CD4-positive, alpha-beta T cell (primary cell): Measurements from ENCODE around the gene C11orf65. TPM values are rescaled to one million over a fixed set of nuclear protein-coding genes. Genes with fewer than 3 reads are reported as not detected.

Source experiments
- ATAC-seq: fragments of 200-7000 bp; cut with Tn5 transposase; one replicate; pipeline ENCODE4 v1.10.0; 2022; ENCODE audit warnings: mild to moderate bottlenecking; ENCODE audit not compliant: poor library complexity
- CTCF ChIA-PET: fragments of 350-600 bp; sonication (Branson Sonifier 250); formaldehyde crosslinking; loops from one replicate; lab custom pipeline; 2021; ENCODE audit warnings: antibody characterized with exemption, inconsistent platforms; lab: Charles Lee
- POLR2A ChIA-PET: fragments of 350-600 bp; sonication (Branson Sonifier 250); formaldehyde crosslinking; loops from one replicate; lab custom pipeline; 2021; ENCODE audit warnings: antibody characterized with exemption, inconsistent platforms; lab: Charles Lee
- DNase-seq, 14 experiments: peaks; one replicate each; pipeline ENCODE4 v3.0.0-alpha.2; 2013 to 2020; ENCODE audit warnings: mixed read lengths in 2 of 14
- H3K27ac ChIP-seq, 2 donors: one replicate each; pipeline versions ENCODE4 v1.5.1 to v1.7.0; 2013; ENCODE audit warnings: low read length in 2 of 2, low read depth in 1 of 2, mild to moderate bottlenecking in 1 of 2
- H3K27me3 ChIP-seq, 2 experiments: 1 replicate in 1 of 2; 2 replicates in 1 of 2; pipeline versions ENCODE4 v1.6.1 to v1.7.0; 2013; ENCODE audit warnings: low read length in 2 of 2, control low read depth in 1 of 2, mild to moderate bottlenecking in 1 of 2, moderate library complexity in 1 of 2; ENCODE audit not compliant: insufficient read depth in 2 of 2, control insufficient read depth in 1 of 2
- H3K36me3 ChIP-seq: one replicate; pipeline ENCODE4 v1.6.1; 2013; ENCODE audit warnings: low read length, control low read depth; ENCODE audit not compliant: insufficient read depth
- H3K4me1 ChIP-seq: one replicate; pipeline ENCODE4 v1.6.1; 2013; ENCODE audit warnings: low read length, control low read depth; ENCODE audit not compliant: insufficient read depth
- H3K4me3 ChIP-seq: one replicate; pipeline ENCODE4 v1.5.1; 2013; ENCODE audit warnings: mild to moderate bottlenecking, low read length, moderate library complexity
- H3K9me3 ChIP-seq, 2 experiments: 1 replicate in 1 of 2; 2 replicates in 1 of 2; pipeline versions ENCODE4 v1.6.1 to v1.7.0; 2013; ENCODE audit warnings: low read length in 2 of 2, mild to moderate bottlenecking in 2 of 2, control low read depth in 1 of 2, moderate library complexity in 1 of 2; ENCODE audit not compliant: control insufficient read depth in 1 of 2, insufficient read depth in 1 of 2
- H3K27ac Mint-ChIP-seq: one replicate; pipeline ENCODE4 v1.8.0; 2020; ENCODE audit warnings: mixed read lengths
- H3K27me3 Mint-ChIP-seq: one replicate; pipeline ENCODE4 v1.8.0; 2021; ENCODE audit warnings: mixed read lengths
- H3K36me3 Mint-ChIP-seq: one replicate; pipeline ENCODE4 v1.8.0; 2021; ENCODE audit warnings: low read depth, mixed read lengths
- H3K4me1 Mint-ChIP-seq: one replicate; pipeline ENCODE4 v1.8.0; 2021; ENCODE audit warnings: low read depth, mixed read lengths
- H3K4me3 Mint-ChIP-seq: one replicate; pipeline ENCODE4 v1.8.0; 2020; ENCODE audit warnings: mild to moderate bottlenecking, mixed read lengths
- H3K9me3 Mint-ChIP-seq: one replicate; pipeline ENCODE4 v1.8.0; 2020; ENCODE audit warnings: mixed read lengths
- intact Hi-C, 2 experiments: fragments of 100-400 bp; cut with DNase I in 1 of 2; cut with micrococcal nuclease in 1 of 2; formaldehyde crosslinking; loops; one replicate each; pipeline versions ENCODE4 v1.15.1 to v1.9.0; 2023 to 2025; cut with DNase I, micrococcal nuclease
- total RNA-seq, 174 experiments: library from RNA in 2 of 174; stranded (reverse) in 2 of 174; gene quantifications; one replicate each; pipeline ENCODE4 v1.2.3 and lab custom pipeline; 2021 to 2026
- TF ChIP-seq, protein P1 (sequence below): fragments of 200-600 bp; IDR thresholded peaks from one replicate; pipeline ENCODE4 v1.8.0; 2022; ENCODE audit warnings: antibody characterized with exemption, mild to moderate bottlenecking

Gene C11orf65
- total RNA-seq, 2 experiments from 2014 or later, result 0.30 to 0.75 TPM

DNA sequence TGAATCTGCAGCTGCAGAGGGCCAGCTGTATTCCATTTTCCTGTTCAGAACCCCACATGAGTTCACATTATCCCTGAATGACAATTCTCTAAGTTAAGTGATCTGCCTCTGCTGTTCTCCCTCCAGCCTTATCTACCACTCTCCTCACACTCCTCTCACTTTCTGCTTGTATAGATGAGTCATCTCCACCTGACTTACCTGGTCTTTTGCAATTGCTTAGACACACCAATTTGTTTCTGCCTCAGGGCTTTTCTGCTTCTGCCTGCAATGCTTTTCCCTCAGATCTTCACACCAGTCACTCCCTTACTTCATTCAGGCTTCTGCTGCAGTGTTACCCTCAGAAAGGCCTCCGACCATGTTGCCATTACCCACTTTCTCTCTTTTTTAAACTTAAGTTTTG, 126.4 kb downstream of the C11orf65 start:
- no peaks in the 10 kb centered on the region for H3K4me1 ChIP-seq
- DNase-seq, result no peak
- Mint-ChIP-seq H3K9me3 (no peaks in the 10 kb centered on the region), H3K4me3 (no peak overlapping the region), H3K27me3 (no peaks in the 10 kb centered on the region), H3K4me1 (peaks cover 47% of the 10 kb centered on the region), H3K36me3 (peaks cover 81% of the 10 kb centered on the region), H3K27ac (peak overlapping the region; percentile 74)
- POLR2A ChIA-PET, result interaction anchor here (1.5 kb wide), 1 partner anchor 119 kb away, joined by 4 read pairs; the partner anchor contains the start of gene NPAT
- no peak for ATAC-seq
- TF ChIP-seq, protein P1, sequence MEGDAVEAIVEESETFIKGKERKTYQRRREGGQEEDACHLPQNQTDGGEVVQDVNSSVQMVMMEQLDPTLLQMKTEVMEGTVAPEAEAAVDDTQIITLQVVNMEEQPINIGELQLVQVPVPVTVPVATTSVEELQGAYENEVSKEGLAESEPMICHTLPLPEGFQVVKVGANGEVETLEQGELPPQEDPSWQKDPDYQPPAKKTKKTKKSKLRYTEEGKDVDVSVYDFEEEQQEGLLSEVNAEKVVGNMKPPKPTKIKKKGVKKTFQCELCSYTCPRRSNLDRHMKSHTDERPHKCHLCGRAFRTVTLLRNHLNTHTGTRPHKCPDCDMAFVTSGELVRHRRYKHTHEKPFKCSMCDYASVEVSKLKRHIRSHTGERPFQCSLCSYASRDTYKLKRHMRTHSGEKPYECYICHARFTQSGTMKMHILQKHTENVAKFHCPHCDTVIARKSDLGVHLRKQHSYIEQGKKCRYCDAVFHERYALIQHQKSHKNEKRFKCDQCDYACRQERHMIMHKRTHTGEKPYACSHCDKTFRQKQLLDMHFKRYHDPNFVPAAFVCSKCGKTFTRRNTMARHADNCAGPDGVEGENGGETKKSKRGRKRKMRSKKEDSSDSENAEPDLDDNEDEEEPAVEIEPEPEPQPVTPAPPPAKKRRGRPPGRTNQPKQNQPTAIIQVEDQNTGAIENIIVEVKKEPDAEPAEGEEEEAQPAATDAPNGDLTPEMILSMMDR, result no peak
- intact Hi-C loops, result loop anchor here in 1 of 2 experiments (10.0 kb wide), 1 partner anchor 304 kb away; no protein-coding TSS in a partner anchor
- H3K36me3 ChIP-seq, result peaks cover 64% of the 10 kb centered on the region
- H3K9me3 ChIP-seq, result no peaks in the 10 kb centered on the region
- H3K4me3 ChIP-seq, result no peak overlapping the region
- CTCF ChIA-PET, result interaction anchor here (1.5 kb wide), 1 partner anchor 10 kb away, joined by 6 read pairs; no protein-coding TSS in a partner anchor
- H3K27ac ChIP-seq, result no peak overlapping the region
- H3K27me3 ChIP-seq, result no peaks in the 10 kb centered on the region

DNA sequence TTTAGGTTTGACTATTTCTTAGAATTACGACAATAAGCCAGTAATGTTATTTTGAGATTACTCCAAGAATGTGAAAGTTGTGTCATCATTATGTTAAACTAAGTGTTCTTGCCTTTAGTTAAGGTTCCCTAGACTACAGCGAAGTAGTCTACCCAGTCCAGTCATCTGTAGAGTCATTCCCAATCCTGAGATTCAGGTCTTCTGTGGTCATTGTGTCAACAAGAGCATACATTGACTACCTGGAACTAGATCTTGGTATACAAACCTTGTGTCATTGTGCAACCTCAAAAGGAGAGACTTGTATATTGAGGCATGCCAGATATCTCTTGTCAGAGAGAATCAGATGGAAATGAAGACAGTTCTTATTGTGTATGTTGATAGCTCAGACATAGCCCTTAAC, 128.6 kb downstream of the C11orf65 start:
- peaks cover 64% of the 10 kb centered on the region for H3K36me3 ChIP-seq
- peak overlapping the region in 1 of 2 donors; percentile 7 for H3K27ac ChIP-seq
- intact Hi-C loops, result no loop called here
- H3K27ac Mint-ChIP-seq, result peak overlapping the region; percentile 31
- no peaks in the 10 kb centered on the region for H3K27me3 ChIP-seq
- H3K36me3 Mint-ChIP-seq, result peaks cover 83% of the 10 kb centered on the region
- H3K9me3 Mint-ChIP-seq, result no peaks in the 10 kb centered on the region
- no peaks in the 10 kb centered on the region for H3K9me3 ChIP-seq
- no peak for ATAC-seq
- no peak for DNase-seq
- H3K27me3 Mint-ChIP-seq, result no peaks in the 10 kb centered on the region
- H3K4me3 ChIP-seq, result no peak overlapping the region
- ChIA-PET POLR2A (interaction anchor here (0.7 to 1.5 kb wide), 3 partner anchors 11 to 115 kb away, joined by 3 to 4 read pairs (median 3); partner anchors contain the start of gene ATM), CTCF (no interaction called here)
- H3K4me1 ChIP-seq, result no peaks in the 10 kb centered on the region
- peaks cover 32% of the 10 kb centered on the region for H3K4me1 Mint-ChIP-seq
- TF ChIP-seq, protein P1, result no peak
- no peak overlapping the region for H3K4me3 Mint-ChIP-seq

DNA sequence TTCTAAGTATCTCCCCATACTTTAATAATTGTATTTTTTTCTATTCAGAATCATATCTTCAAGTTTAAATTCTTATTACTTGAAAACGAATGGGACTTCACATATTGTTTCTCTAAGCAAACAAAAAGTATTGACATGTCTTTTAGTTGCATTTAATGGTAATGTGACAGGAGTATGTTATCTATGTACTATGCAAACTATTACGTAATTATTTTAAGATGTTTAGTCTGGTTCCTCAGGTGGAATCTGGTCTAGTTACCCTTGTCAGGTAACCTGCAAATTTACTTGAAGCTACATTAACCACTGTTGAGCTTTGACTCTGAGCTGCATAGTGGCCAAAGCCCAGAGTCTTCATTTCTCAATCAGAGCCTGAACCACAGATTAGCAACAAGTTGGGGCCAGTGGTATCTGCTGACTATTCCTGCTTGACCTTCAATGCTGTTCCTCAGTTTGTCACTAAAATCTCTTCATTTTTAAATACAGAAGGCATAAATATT, 133.9 kb downstream of the C11orf65 start:
- Mint-ChIP-seq H3K4me3 (no peak overlapping the region), H3K9me3 (no peaks in the 10 kb centered on the region), H3K36me3 (peaks cover 95% of the 10 kb centered on the region), H3K4me1 (peaks cover 8% of the 10 kb centered on the region), H3K27ac (peak overlapping the region; percentile 36), H3K27me3 (no peaks in the 10 kb centered on the region)
- no peak overlapping the region for H3K4me3 ChIP-seq
- POLR2A ChIA-PET, result interaction anchor here (1.4 kb wide), 1 partner anchor 41 kb away, joined by 3 read pairs; no protein-coding TSS in a partner anchor
- no peaks in the 10 kb centered on the region for H3K27me3 ChIP-seq
- H3K27ac ChIP-seq, result no peak overlapping the region
- no peak for ATAC-seq
- no peak for DNase-seq
- no peaks in the 10 kb centered on the region for H3K4me1 ChIP-seq
- CTCF ChIA-PET, result no interaction called here
- peaks cover 96% of the 10 kb centered on the region for H3K36me3 ChIP-seq
- no peaks in the 10 kb centered on the region for H3K9me3 ChIP-seq
- intact Hi-C loops, result loop anchor here in 1 of 2 experiments (5.0 kb wide), 1 partner anchor 81 kb away; no protein-coding TSS in a partner anchor
- TF ChIP-seq, protein P1, result no peak

Other genes with a start within 250 kb of the C11orf65 start
- 10 to 100 TPM; 25.4 to 28.9 TPM for gene NPAT, start 244.9 kb downstream of the C11orf65 start, total RNA-seq
- 100 to 1,000 TPM; 307 to 329 TPM for gene ATM, start 244.5 kb downstream of the C11orf65 start, total RNA-seq
- gene POGLUT3, start 30.9 kb upstream of the C11orf65 start, total RNA-seq, result 1 to 10 TPM; 5.5 to 5.9 TPM
- gene EXPH5, start 126.2 kb upstream of the C11orf65 start, total RNA-seq, result 1 to 10 TPM; 2.0 to 3.7 TPM
- 10 to 100 TPM; 15.0 to 15.4 TPM for gene DDX10, start 197.5 kb upstream of the C11orf65 start, total RNA-seq